HEK293 (cell line): ENCODE measurements around the gene TIAM2.

ENCODE experiments used
- CTCF ChIA-PET: fragments of 350-600 bp; formaldehyde crosslinking; extraction: SDS; loops from one replicate; lab custom pipeline; 2021; ENCODE audit warnings: antibody characterized with exemption; lab: Yijun Ruan, JAX
- POLR2A ChIA-PET: fragments of 300-600 bp; formaldehyde crosslinking; extraction: SDS; loops from one replicate; lab custom pipeline; 2020; ENCODE audit warnings: antibody characterized with exemption, inconsistent platforms; lab: Yijun Ruan, JAX
- H3K27ac ChIP-seq: fragments of 200-500 bp; sonication (Bioruptor generic); 2 replicates; pipeline ENCODE4 v1.5.1; 2014; ENCODE audit warnings: low read depth, low read length, control low read depth, inconsistent platforms; ENCODE audit errors: extremely low read depth
- H3K36me3 ChIP-seq, 2 experiments: fragments of 200-500 bp in 1 of 2; sonication (Bioruptor generic) in 1 of 2; 1 replicate in 1 of 2; 2 replicates in 1 of 2; pipeline ENCODE4 v1.5.1; 2014 to 2017; ENCODE audit warnings: inconsistent platforms in 2 of 2, low read length in 2 of 2; ENCODE audit not compliant: control insufficient read depth in 2 of 2, insufficient read depth in 1 of 2
- H3K4me1 ChIP-seq: fragments of 200-500 bp; sonication (Bioruptor generic); 2 replicates; pipeline ENCODE4 v1.5.1; 2014; ENCODE audit warnings: mild to moderate bottlenecking, low read length, inconsistent platforms; ENCODE audit not compliant: control insufficient read depth, insufficient read depth
- H3K4me3 ChIP-seq: 2 replicates; pipeline ENCODE4 v1.5.1; 2011; ENCODE audit warnings: low read depth, mild to moderate bottlenecking, control low read depth, low read length, moderate library complexity
- H3K9me3 ChIP-seq: fragments of 200-500 bp; sonication (Bioruptor generic); 2 replicates; pipeline ENCODE4 v1.5.1; 2014; ENCODE audit warnings: low read depth, low read length, inconsistent platforms; ENCODE audit not compliant: control insufficient read depth, insufficient read depth
- GFI1B ChIP-seq: fragments of 450-650 bp; formaldehyde crosslinking; IDR thresholded peaks from 2 replicates; pipeline ENCODE4 v1.5.1; 2016; ENCODE audit warnings: missing biosample characterization, missing genetic modification characterization
- HIC1 ChIP-seq: fragments of 450-650 bp; formaldehyde crosslinking; IDR thresholded peaks from 2 replicates; pipeline ENCODE4 v1.5.1; 2016; ENCODE audit warnings: missing biosample characterization, missing genetic modification characterization
- HOXD13 ChIP-seq: sonication (generic); formaldehyde crosslinking; IDR thresholded peaks from 2 replicates; pipeline ENCODE4 v1.8.0; 2022; ENCODE audit warnings: missing genetic modification reagents, borderline replicate concordance
- KLF1 ChIP-seq: fragments of 450-650 bp; formaldehyde crosslinking; IDR thresholded peaks from 2 replicates; pipeline ENCODE4 v1.5.1; 2016; ENCODE audit warnings: missing biosample characterization, missing genetic modification characterization
- OVOL3 ChIP-seq: fragments of 450-650 bp; formaldehyde crosslinking; IDR thresholded peaks from 2 replicates; pipeline ENCODE4 v1.5.1; 2016; ENCODE audit warnings: missing biosample characterization, missing genetic modification characterization
- PRDM10 ChIP-seq: fragments of 450-650 bp; formaldehyde crosslinking; IDR thresholded peaks from 2 replicates; pipeline ENCODE4 v1.5.1; 2016; ENCODE audit warnings: missing biosample characterization, missing genetic modification characterization
- SCRT2 ChIP-seq: fragments of 450-650 bp; formaldehyde crosslinking; IDR thresholded peaks from 2 replicates; pipeline ENCODE4 v1.5.1; 2016; ENCODE audit warnings: missing biosample characterization, missing genetic modification characterization
- SP3 ChIP-seq: fragments of 450-650 bp; formaldehyde crosslinking; IDR thresholded peaks from 2 replicates; pipeline ENCODE4 v1.5.1; 2016; ENCODE audit warnings: missing biosample characterization, missing genetic modification characterization
- TCF7L2 ChIP-seq: IDR thresholded peaks from 2 replicates; pipeline ENCODE4 v1.6.1; 2011; ENCODE audit warnings: low read depth, mild to moderate bottlenecking, inconsistent platforms, low read length, moderate library complexity, borderline replicate concordance
- ZNF10 ChIP-seq: fragments of 450-650 bp; formaldehyde crosslinking; IDR thresholded peaks from 2 replicates; pipeline ENCODE4 v1.5.1; 2017; ENCODE audit warnings: missing biosample characterization, missing genetic modification characterization
- ZNF202 ChIP-seq: fragments of 450-650 bp; formaldehyde crosslinking; IDR thresholded peaks from 2 replicates; pipeline ENCODE4 v1.5.1; 2016; ENCODE audit warnings: missing biosample characterization, missing genetic modification characterization, borderline replicate concordance
- ZNF274 ChIP-seq, 2 experiments: fragments of 200-500 bp in 1 of 2; fragments of 450-650 bp in 1 of 2; sonication (Bioruptor generic) in 1 of 2; formaldehyde crosslinking in 1 of 2; IDR thresholded peaks; 2 replicates each; pipeline versions ENCODE4 v1.5.1 to v1.6.1; 2014 to 2016; ENCODE audit warnings: borderline replicate concordance in 1 of 2, inconsistent platforms in 1 of 2, low read length in 1 of 2, missing biosample characterization in 1 of 2, missing genetic modification characterization in 1 of 2
- ZNF48 ChIP-seq: fragments of 450-650 bp; formaldehyde crosslinking; IDR thresholded peaks from 2 replicates; pipeline ENCODE4 v1.5.1; 2016; ENCODE audit warnings: missing biosample characterization, missing genetic modification characterization
- ZNF521 ChIP-seq: fragments of 450-650 bp; formaldehyde crosslinking; IDR thresholded peaks from 2 replicates; pipeline ENCODE4 v1.5.1; 2017; ENCODE audit warnings: missing biosample characterization, mild to moderate bottlenecking, missing genetic modification characterization
- ZNF529 ChIP-seq: fragments of 450-650 bp; formaldehyde crosslinking; IDR thresholded peaks from 2 replicates; pipeline ENCODE4 v1.5.1; 2017; ENCODE audit warnings: missing genetic modification characterization, missing biosample characterization; ENCODE audit not compliant: insufficient replicate concordance
- ZNF530 ChIP-seq: fragments of 450-650 bp; formaldehyde crosslinking; IDR thresholded peaks from 2 replicates; pipeline ENCODE4 v1.5.1; 2016; ENCODE audit warnings: low read depth, missing biosample characterization, missing genetic modification characterization
- ZNF596 ChIP-seq: fragments of 450-650 bp; IDR thresholded peaks from 2 replicates; pipeline ENCODE4 v1.5.0; 2018; ENCODE audit warnings: missing biosample characterization, mild to moderate bottlenecking, missing genetic modification characterization, moderate library complexity
- ZNF792 ChIP-seq: fragments of 450-650 bp; formaldehyde crosslinking; IDR thresholded peaks from 2 replicates; pipeline ENCODE4 v1.5.1; 2016; ENCODE audit warnings: missing biosample characterization, missing genetic modification characterization
- TF ChIP-seq, protein P1 (sequence below): fragments of 450-650 bp; formaldehyde crosslinking; IDR thresholded peaks from 2 replicates; pipeline ENCODE4 v1.5.1; 2016; ENCODE audit warnings: missing biosample characterization, missing genetic modification characterization
- TF ChIP-seq, protein P2 (sequence below): fragments of 450-650 bp; formaldehyde crosslinking; IDR thresholded peaks from 2 replicates; pipeline ENCODE4 v1.5.1; 2016; ENCODE audit warnings: missing biosample characterization, missing genetic modification characterization
- TF ChIP-seq, protein P3 (sequence below): fragments of 450-650 bp; formaldehyde crosslinking; IDR thresholded peaks from 2 replicates; pipeline ENCODE4 v1.5.1; 2016; ENCODE audit warnings: missing biosample characterization, missing genetic modification characterization

TIAM2 gene

DNA sequence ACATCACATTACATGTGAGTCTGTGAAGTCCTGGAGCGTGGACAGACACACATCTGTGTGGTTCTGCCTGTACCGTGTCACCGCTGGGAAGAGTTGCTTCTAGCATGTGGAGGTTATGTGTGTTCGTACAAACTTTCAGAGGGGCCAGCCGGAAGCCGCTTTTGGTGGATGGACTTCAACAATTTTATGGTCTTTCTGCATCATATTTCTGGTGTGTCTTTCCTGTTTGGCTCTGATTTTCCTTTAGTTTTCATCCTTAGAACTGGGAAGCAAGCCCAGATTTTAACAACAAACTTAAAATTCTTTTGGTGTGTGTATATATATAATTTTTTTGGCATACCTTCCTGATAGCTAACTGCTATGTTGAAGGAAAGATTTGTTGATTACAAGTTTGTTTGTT is 71.2 kb downstream of the TIAM2 start (continued):
- TF ChIP-seq ZNF274 (IDR thresholded peaks at IDR 0.05; ENCODE audit: low read length): no peak
- TF ChIP-seq ZNF274 (tag by site-specific recombination; IDR thresholded peaks at IDR 0.05; ENCODE audit: borderline replicate concordance): no peak
- no peak for TF ChIP-seq ZNF48 (tag by site-specific recombination)
- TF ChIP-seq, all 188 proteins: peak for 0

GRCh38 chr6:155066921-155067680 is 72.0 kb downstream of the TIAM2 start:
- H3K27ac ChIP-seq: no peak overlapping the region
- POLR2A ChIA-PET: interaction anchor here (0.7 kb wide), 1 partner anchor 13 kb away, joined by 3 read pairs; no protein-coding TSS in a partner anchor
- no peak overlapping the region for H3K4me3 ChIP-seq
- no peak for TF ChIP-seq PRDM10
- no peak for TF ChIP-seq GFI1B (tag by site-specific recombination)
- no peak for TF ChIP-seq ZNF10 (tag by site-specific recombination)
- TF ChIP-seq HOXD13 (CRISPR knock-in tag): no peak
- TF ChIP-seq ZNF530 (tag by site-specific recombination): no peak
- no peak for TF ChIP-seq ZNF202 (tag by site-specific recombination)
- TF ChIP-seq, protein P1, sequence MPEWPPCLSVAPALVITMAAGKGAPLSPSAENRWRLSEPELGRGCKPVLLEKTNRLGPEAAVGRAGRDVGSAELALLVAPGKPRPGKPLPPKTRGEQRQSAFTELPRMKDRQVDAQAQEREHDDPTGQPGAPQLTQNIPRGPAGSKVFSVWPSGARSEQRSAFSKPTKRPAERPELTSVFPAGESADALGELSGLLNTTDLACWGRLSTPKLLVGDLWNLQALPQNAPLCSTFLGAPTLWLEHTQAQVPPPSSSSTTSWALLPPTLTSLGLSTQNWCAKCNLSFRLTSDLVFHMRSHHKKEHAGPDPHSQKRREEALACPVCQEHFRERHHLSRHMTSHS: no peak
- no peak for TF ChIP-seq ZNF792 (tag by site-specific recombination)
- TF ChIP-seq SP3 (tag by site-specific recombination): no peak
- H3K36me3 ChIP-seq: no peaks in the 10 kb centered on the region
- H3K4me1 ChIP-seq: no peaks in the 10 kb centered on the region
- CTCF ChIA-PET: interaction anchor here (0.5 kb wide), 1 partner anchor 15 kb away, joined by 5 read pairs; no protein-coding TSS in a partner anchor
- no peaks in the 10 kb centered on the region for H3K9me3 ChIP-seq

DNA sequence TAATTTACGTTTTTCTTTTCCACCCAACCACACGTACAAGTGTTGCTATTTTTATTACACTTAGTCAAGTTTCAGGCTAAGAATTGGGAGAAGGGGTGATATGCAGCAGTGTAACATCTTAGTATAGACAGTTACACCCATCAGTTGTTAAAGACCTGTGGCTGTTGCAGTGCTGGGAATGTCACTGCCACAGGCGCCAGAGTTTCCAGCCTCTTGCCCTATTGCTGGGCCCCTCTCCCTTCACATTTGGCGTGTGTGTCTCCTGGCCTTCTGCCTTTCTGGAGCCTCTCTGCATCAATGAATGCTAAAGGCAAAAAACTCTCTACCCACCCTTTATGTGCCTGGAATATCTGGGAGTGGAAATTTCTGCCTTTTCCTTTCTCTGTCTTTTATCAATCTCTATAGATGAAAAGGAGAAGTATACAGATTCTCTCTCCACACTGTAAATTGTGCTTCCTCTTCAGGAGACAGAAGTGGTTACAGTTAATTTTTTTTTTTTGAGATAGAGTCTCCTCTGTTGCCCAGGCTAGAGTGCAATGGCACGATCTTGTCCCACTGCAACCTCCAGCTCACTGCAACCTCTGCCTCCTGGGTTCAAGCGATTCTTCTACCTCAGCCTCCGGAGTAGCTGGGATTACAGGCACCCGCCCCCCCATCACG is 73.0 kb downstream of the TIAM2 start:
- POLR2A ChIA-PET: no interaction called here
- Histone ChIP-seq H3K4me3 (no peak overlapping the region), H3K4me1 (no peaks in the 10 kb centered on the region), H3K27ac (no peak overlapping the region), H3K9me3 (no peaks in the 10 kb centered on the region), H3K36me3 (no peaks in the 10 kb centered on the region)
- CTCF ChIA-PET: interaction anchor here (0.9 kb wide), 1 partner anchor 71 kb away, joined by 3 read pairs; no protein-coding TSS in a partner anchor
- TF ChIP-seq ZNF529 (no peak), SCRT2 (tag by site-specific recombination) (no peak), KLF1 (tag by site-specific recombination) (no peak), ZNF521 (tag by site-specific recombination) (no peak), HIC1 (tag by site-specific recombination) (no peak), TCF7L2 (no peak), OVOL3 (tag by site-specific recombination) (no peak), ZNF596 (no peak)
- TF ChIP-seq, protein P2, sequence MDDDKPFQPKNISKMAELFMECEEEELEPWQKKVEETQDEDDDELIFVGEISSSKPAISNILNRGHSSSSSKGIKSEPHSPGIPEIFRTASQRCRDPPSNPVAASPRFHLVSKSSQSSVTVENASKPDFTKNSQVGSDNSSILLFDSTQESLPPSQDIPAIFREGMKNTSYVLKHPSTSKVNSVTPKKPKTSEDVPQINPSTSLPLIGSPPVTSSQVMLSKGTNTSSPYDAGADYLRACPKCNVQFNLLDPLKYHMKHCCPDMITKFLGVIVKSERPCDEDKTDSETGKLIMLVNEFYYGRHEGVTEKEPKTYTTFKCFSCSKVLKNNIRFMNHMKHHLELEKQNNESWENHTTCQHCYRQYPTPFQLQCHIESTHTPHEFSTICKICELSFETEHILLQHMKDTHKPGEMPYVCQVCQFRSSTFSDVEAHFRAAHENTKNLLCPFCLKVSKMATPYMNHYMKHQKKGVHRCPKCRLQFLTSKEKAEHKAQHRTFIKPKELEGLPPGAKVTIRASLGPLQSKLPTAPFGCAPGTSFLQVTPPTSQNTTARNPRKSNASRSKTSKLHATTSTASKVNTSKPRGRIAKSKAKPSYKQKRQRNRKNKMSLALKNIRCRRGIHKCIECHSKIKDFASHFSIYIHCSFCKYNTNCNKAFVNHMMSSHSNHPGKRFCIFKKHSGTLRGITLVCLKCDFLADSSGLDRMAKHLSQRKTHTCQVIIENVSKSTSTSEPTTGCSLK (tag by site-specific recombination): no peak
- TF ChIP-seq, protein P3, sequence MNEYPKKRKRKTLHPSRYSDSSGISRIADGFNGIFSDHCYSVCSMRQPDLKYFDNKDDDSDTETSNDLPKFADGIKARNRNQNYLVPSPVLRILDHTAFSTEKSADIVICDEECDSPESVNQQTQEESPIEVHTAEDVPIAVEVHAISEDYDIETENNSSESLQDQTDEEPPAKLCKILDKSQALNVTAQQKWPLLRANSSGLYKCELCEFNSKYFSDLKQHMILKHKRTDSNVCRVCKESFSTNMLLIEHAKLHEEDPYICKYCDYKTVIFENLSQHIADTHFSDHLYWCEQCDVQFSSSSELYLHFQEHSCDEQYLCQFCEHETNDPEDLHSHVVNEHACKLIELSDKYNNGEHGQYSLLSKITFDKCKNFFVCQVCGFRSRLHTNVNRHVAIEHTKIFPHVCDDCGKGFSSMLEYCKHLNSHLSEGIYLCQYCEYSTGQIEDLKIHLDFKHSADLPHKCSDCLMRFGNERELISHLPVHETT (tag by site-specific recombination): no peak
